Liver (tissue), 9 donors: Measurements from ENCODE around the gene SERPINB8. TPM values are rescaled to one million over a fixed set of nuclear protein-coding genes. Genes with fewer than 3 reads are reported as not detected.

ENCODE experiments used
- DNase-seq: peaks from one replicate; pipeline ENCODE4 v3.0.0-alpha.2; 2017; ENCODE audit warnings: low spot score
- H3K27ac ChIP-seq, 2 donors: one replicate each; pipeline ENCODE4 v1.7.0; 2013; ENCODE audit warnings: inconsistent platforms in 2 of 2, low read length in 2 of 2, control low read depth in 1 of 2, low read depth in 1 of 2, mild to moderate bottlenecking in 1 of 2
- H3K27me3 ChIP-seq, 4 donors: one replicate each; pipeline versions ENCODE4 v1.6.1 to v1.7.0; 2013; ENCODE audit warnings: low read length in 3 of 4, inconsistent platforms in 1 of 4, mild to moderate bottlenecking in 1 of 4, moderate library complexity in 1 of 4; ENCODE audit not compliant: control insufficient read depth in 4 of 4, insufficient read depth in 4 of 4
- H3K36me3 ChIP-seq, 4 donors: one replicate each; pipeline versions ENCODE4 v1.6.1 to v1.7.0; 2013; ENCODE audit warnings: low read length in 3 of 4, mild to moderate bottlenecking in 3 of 4, low read depth in 1 of 4, moderate library complexity in 1 of 4; ENCODE audit not compliant: control insufficient read depth in 4 of 4, insufficient read depth in 3 of 4
- H3K4me1 ChIP-seq, 4 donors: one replicate each; pipeline versions ENCODE4 v1.6.1 to v1.7.0; 2013; ENCODE audit warnings: low read length in 3 of 4, mild to moderate bottlenecking in 3 of 4, moderate library complexity in 1 of 4; ENCODE audit not compliant: control insufficient read depth in 4 of 4, insufficient read depth in 4 of 4
- H3K4me3 ChIP-seq, 3 donors: one replicate each; pipeline versions ENCODE4 v1.6.1 to v1.7.0; 2013; ENCODE audit warnings: low read length in 3 of 3, control low read depth in 1 of 3, low read depth in 1 of 3, mild to moderate bottlenecking in 1 of 3
- H3K9ac ChIP-seq, 2 donors: one replicate each; pipeline ENCODE4 v1.7.0; 2013; ENCODE audit warnings: low read length in 2 of 2, mild to moderate bottlenecking in 2 of 2, moderate library complexity in 2 of 2, control low read depth in 1 of 2, low read depth in 1 of 2
- H3K9me3 ChIP-seq, 4 donors: one replicate each; pipeline versions ENCODE4 v1.6.1 to v1.7.0; 2013; ENCODE audit warnings: low read length in 3 of 4; ENCODE audit not compliant: control insufficient read depth in 4 of 4
- EGR1 ChIP-seq, 2 donors: IDR thresholded peaks; 2 replicates each; pipeline ENCODE4 v1.6.1; 2016 to 2018; ENCODE audit warnings: antibody characterized with exemption in 2 of 2, low read depth in 2 of 2
- FOXA1 ChIP-seq: IDR thresholded peaks from 2 replicates; pipeline ENCODE4 v1.6.1; 2016; ENCODE audit warnings: antibody characterized with exemption
- FOXA2 ChIP-seq: IDR thresholded peaks from 2 replicates; pipeline ENCODE4 v1.6.1; 2016; ENCODE audit warnings: antibody characterized with exemption
- GABPA ChIP-seq, 2 donors: IDR thresholded peaks in 1 of 2; conservative IDR thresholded peaks in 1 of 2; 2 replicates each; pipeline ENCODE4 v1.6.1; 2016; ENCODE audit warnings: antibody characterized with exemption in 2 of 2, mild to moderate bottlenecking in 1 of 2, moderate library complexity in 1 of 2
- HNF4G ChIP-seq: IDR thresholded peaks from 2 replicates; pipeline ENCODE4 v1.6.1; 2016; ENCODE audit warnings: antibody characterized with exemption
- JUND ChIP-seq, 2 donors: IDR thresholded peaks; 2 replicates each; pipeline ENCODE4 v1.6.1; 2016; ENCODE audit warnings: antibody characterized with exemption in 2 of 2
- MAX ChIP-seq: IDR thresholded peaks from 2 replicates; pipeline ENCODE4 v1.6.1; 2016; ENCODE audit warnings: antibody characterized with exemption
- RAD21 ChIP-seq, 2 donors: IDR thresholded peaks; 2 replicates each; pipeline ENCODE4 v1.6.1; 2016; ENCODE audit warnings: antibody characterized with exemption in 2 of 2, mild to moderate bottlenecking in 2 of 2
- SP1 ChIP-seq: IDR thresholded peaks from 2 replicates; pipeline ENCODE4 v1.6.1; 2018; ENCODE audit warnings: antibody characterized with exemption, mild to moderate bottlenecking
- TAF1 ChIP-seq: conservative IDR thresholded peaks from 2 replicates; pipeline ENCODE4 v1.6.1; 2016; ENCODE audit warnings: antibody characterized with exemption, mild to moderate bottlenecking
- ZBTB33 ChIP-seq: IDR thresholded peaks from 2 replicates; pipeline ENCODE4 v1.6.1; 2016; ENCODE audit warnings: antibody characterized with exemption
- WGBS: extraction: QIAGEN DNeasy Blood & Tissue Kit; methylation state at CpG from one replicate; pipeline ENCODE4 v1.1.7; 2013; 5-methylcytosine and 5-hydroxymethylcytosine counted together
- polyA plus RNA-seq, 2 donors: library from polyadenylated mRNA; stranded (reverse) in 1 of 2; unstranded in 1 of 2; fragments of 200-250 nt in 1 of 2; fragments of >200 nt in 1 of 2; fragmentation: Nextera tagmentation in 1 of 2; extraction: Ambion mirVana in 1 of 2; gene quantifications; one replicate each; pipeline versions ENCODE4 v1.2.1 to v1.2.3, GENCODE V29; 2013 to 2015
- total RNA-seq, 2 donors: library from RNA; depleted of rRNA; stranded (reverse); fragments of >200 nt; gene quantifications; one replicate each; pipeline ENCODE4 v1.2.3, GENCODE V29; 2014
- TF ChIP-seq, protein P1 (sequence below): IDR thresholded peaks from 2 replicates; pipeline ENCODE4 v1.6.1; 2016; ENCODE audit warnings: antibody characterized with exemption, mild to moderate bottlenecking
- TF ChIP-seq, protein P2 (sequence below): fragments of 150-350 bp; IDR thresholded peaks from 2 replicates; pipeline ENCODE4 v1.5.1; 2017; ENCODE audit warnings: improper control_type of control experiment, low read depth, low read length; ENCODE audit not compliant: missing input control
- donor health status: healthy.
- donor health status: healthy.
- donor health status: healthy.
- donor health status: healthy.
- donor health status: healthy.

The SERPINB8 gene
- total and polyA plus RNA-seq, 4 donors = 2.5 to 8.6 (median 6.7) TPM

- no peaks in the 10 kb centered on the region for H3K9me3 ChIP-seq
- TF ChIP-seq FOXA1 (no peak), JUND (IDR thresholded peaks at IDR 0.05) (no peak), RAD21 (IDR thresholded peaks at IDR 0.05) (no peak), HNF4G (no peak), FOXA2 (peak; percentile 51), EGR1 (IDR thresholded peaks at IDR 0.05; ENCODE audit: low read depth in 2 of 2) (no peak)
- TF ChIP-seq, protein P1, sequence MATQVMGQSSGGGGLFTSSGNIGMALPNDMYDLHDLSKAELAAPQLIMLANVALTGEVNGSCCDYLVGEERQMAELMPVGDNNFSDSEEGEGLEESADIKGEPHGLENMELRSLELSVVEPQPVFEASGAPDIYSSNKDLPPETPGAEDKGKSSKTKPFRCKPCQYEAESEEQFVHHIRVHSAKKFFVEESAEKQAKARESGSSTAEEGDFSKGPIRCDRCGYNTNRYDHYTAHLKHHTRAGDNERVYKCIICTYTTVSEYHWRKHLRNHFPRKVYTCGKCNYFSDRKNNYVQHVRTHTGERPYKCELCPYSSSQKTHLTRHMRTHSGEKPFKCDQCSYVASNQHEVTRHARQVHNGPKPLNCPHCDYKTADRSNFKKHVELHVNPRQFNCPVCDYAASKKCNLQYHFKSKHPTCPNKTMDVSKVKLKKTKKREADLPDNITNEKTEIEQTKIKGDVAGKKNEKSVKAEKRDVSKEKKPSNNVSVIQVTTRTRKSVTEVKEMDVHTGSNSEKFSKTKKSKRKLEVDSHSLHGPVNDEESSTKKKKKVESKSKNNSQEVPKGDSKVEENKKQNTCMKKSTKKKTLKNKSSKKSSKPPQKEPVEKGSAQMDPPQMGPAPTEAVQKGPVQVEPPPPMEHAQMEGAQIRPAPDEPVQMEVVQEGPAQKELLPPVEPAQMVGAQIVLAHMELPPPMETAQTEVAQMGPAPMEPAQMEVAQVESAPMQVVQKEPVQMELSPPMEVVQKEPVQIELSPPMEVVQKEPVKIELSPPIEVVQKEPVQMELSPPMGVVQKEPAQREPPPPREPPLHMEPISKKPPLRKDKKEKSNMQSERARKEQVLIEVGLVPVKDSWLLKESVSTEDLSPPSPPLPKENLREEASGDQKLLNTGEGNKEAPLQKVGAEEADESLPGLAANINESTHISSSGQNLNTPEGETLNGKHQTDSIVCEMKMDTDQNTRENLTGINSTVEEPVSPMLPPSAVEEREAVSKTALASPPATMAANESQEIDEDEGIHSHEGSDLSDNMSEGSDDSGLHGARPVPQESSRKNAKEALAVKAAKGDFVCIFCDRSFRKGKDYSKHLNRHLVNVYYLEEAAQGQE = no peak
- DNase-seq = no peak
- H3K9ac ChIP-seq = no peak overlapping the region
- no peak overlapping the region for H3K27ac ChIP-seq
- peaks cover 0 to 2% (median under 1%) of the 10 kb centered on the region in 4 donors for H3K4me1 ChIP-seq
- no peaks in the 10 kb centered on the region for H3K27me3 ChIP-seq
- no peaks in the 10 kb centered on the region for H3K36me3 ChIP-seq
- H3K4me3 ChIP-seq = no peak overlapping the region
- WGBS = 48% methylated on average over 3 of the region's 3 CpGs
Observed at GRCh38 chr18:64009305-64009704, 39.4 kb downstream of the SERPINB8 start.

DNA sequence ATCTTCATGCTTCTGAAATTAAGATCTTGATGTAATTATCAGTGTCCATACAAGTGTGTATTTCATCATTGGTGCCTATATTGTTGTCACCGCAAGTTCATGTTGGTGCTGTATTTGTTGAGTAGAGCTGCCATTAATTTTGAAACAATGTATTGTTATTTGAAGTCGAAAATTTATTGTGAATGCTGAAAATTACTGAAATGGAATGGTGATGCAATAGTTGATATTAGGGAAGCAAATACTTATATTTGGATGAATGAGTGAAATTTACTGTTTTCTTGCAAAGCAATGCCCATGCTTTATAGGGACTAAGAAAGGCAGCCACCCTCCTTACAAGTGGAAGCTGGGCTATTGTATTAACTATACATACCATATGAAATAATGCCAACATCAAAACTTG is 41.6 kb downstream of the SERPINB8 start:
- no peak for DNase-seq
- 88% methylated on average over 2 of the region's 2 CpGs for WGBS
- TF ChIP-seq EGR1 (IDR thresholded peaks at IDR 0.05; ENCODE audit: low read depth in 2 of 2) (no peak), HNF4G (no peak), SP1 (no peak), ZBTB33 (no peak)
- TF ChIP-seq, protein P2, sequence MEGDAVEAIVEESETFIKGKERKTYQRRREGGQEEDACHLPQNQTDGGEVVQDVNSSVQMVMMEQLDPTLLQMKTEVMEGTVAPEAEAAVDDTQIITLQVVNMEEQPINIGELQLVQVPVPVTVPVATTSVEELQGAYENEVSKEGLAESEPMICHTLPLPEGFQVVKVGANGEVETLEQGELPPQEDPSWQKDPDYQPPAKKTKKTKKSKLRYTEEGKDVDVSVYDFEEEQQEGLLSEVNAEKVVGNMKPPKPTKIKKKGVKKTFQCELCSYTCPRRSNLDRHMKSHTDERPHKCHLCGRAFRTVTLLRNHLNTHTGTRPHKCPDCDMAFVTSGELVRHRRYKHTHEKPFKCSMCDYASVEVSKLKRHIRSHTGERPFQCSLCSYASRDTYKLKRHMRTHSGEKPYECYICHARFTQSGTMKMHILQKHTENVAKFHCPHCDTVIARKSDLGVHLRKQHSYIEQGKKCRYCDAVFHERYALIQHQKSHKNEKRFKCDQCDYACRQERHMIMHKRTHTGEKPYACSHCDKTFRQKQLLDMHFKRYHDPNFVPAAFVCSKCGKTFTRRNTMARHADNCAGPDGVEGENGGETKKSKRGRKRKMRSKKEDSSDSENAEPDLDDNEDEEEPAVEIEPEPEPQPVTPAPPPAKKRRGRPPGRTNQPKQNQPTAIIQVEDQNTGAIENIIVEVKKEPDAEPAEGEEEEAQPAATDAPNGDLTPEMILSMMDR = no peak
- H3K9ac ChIP-seq = no peak overlapping the region
- H3K9me3 ChIP-seq = no peaks in the 10 kb centered on the region
- H3K27me3 ChIP-seq = no peaks in the 10 kb centered on the region
- no peak overlapping the region for H3K4me3 ChIP-seq
- H3K27ac ChIP-seq = no peak overlapping the region
- no peaks in the 10 kb centered on the region for H3K36me3 ChIP-seq
- H3K4me1 ChIP-seq = peaks cover 0 to 2% (median under 1%) of the 10 kb centered on the region in 4 donors

DNA sequence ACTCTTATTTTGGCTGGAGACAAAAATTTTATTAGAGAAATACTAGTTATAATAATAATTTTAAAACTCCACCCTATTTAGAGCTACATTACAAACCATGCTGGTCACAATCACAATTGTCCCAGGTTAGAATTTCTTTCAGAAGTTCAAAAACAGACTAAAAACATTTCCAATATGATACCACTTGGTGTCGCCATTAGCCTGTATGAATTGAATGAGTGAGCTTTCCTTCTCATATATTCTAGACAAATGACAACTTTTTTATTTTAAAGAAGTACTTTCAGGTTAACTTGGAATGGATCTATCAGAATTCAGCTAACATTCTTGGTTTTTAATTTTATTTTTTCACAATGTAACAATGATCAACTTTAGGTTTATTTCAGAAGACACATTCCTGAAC is 48.0 kb downstream of the SERPINB8 start:
- no peak overlapping the region for H3K27ac ChIP-seq
- H3K4me3 ChIP-seq = no peak overlapping the region
- H3K27me3 ChIP-seq = no peaks in the 10 kb centered on the region
- no peak overlapping the region for H3K9ac ChIP-seq
- no peaks in the 10 kb centered on the region for H3K4me1 ChIP-seq
- no peaks in the 10 kb centered on the region for H3K36me3 ChIP-seq
- H3K9me3 ChIP-seq = no peaks in the 10 kb centered on the region
- TF ChIP-seq GABPA (IDR thresholded peaks at IDR 0.05 in 1 of 2, conservative IDR thresholded peaks at IDR 0.05 in 1 of 2) (no peak), FOXA1 (no peak), TAF1 (no peak), RAD21 (IDR thresholded peaks at IDR 0.05) (peak; percentile 74 to 79), MAX (no peak), EGR1 (IDR thresholded peaks at IDR 0.05; ENCODE audit: low read depth in 2 of 2) (no peak), HNF4G (no peak)
- TF ChIP-seq, protein P1 = no peak
- TF ChIP-seq, protein P2 = peak; percentile 32
- DNase-seq = no peak
- WGBS = 12% methylated on average over 1 of the region's 1 CpG
